HCT116 (cell line): Measurements from ENCODE around the gene SLC7A10. TPM values are rescaled to one million over a fixed set of nuclear protein-coding genes. Genes with fewer than 3 reads are reported as not detected.

Experiments used
- ATAC-seq: fragments of 200-7000 bp; cut with Tn5 transposase; 2 replicates; pipeline ENCODE4 v1.9.1; 2020; ENCODE audit warnings: mild to moderate bottlenecking, moderate library complexity
- BruUV-seq: library from RNA; stranded (reverse); fragments of 400-500 nt; replicated peaks from 2 replicates; lab custom pipeline; 2021; lab: Mats Ljungman, UMichigan
- CTCF ChIA-PET: fragments of 300-600 bp; sonication (Branson Sonifier 250); formaldehyde crosslinking; loops from one replicate; lab custom pipeline; 2021; ENCODE audit warnings: antibody characterized with exemption; lab: Charles Lee
- POLR2A ChIA-PET: fragments of 300-600, 350-600 bp; sonication (Branson Sonifier 250); formaldehyde crosslinking; loops from one replicate; lab custom pipeline; 2021; ENCODE audit warnings: antibody characterized with exemption; lab: Charles Lee
- RAD21 ChIA-PET, 2 experiments: fragments of 300-600 bp; sonication (Branson Sonifier 250); formaldehyde crosslinking; loops; one replicate each; lab custom pipeline; 2023; ENCODE audit warnings: low total read pairs in 2 of 2; ENCODE audit not compliant: uncharacterized antibody in 2 of 2, unreplicated experiment in 2 of 2, low non-redundant PET in 1 of 2; lab: Charles Lee
- DNase-seq: peaks from one replicate; pipeline ENCODE4 v3.0.0-alpha.2; 2010; ENCODE audit warnings: low read depth, low spot score
- H2AFZ ChIP-seq: fragments of 200-600 bp; shearing (Covaris generic), sonication (generic); 2 replicates; pipeline ENCODE4 v1.6.1; 2017; ENCODE audit warnings: low read depth, mixed run types, mixed read lengths, antibody characterized with exemption, low read length; ENCODE audit not compliant: poor library complexity, severe bottlenecking
- H3K27ac ChIP-seq: 2 replicates; pipeline ENCODE4 v1.5.1; 2012; ENCODE audit warnings: low read depth, low read length
- H3K27me3 ChIP-seq: fragments of 200-600 bp; sonication (generic); 2 replicates; pipeline ENCODE4 v1.6.1; 2016; ENCODE audit warnings: mixed run types, low read length, mixed read lengths; ENCODE audit not compliant: insufficient read depth
- H3K36me3 ChIP-seq, 2 experiments: fragments of 200-500 bp in 1 of 2; fragments of 200-600 bp in 1 of 2; sonication (Bioruptor generic) in 1 of 2; sonication (generic) in 1 of 2; 2 replicates each; pipeline versions ENCODE4 v1.5.1 to v1.6.1; 2014 to 2016; ENCODE audit warnings: low read length in 2 of 2, inconsistent platforms in 1 of 2, mixed read lengths in 1 of 2, mixed run types in 1 of 2; ENCODE audit not compliant: insufficient read depth in 2 of 2, control insufficient read depth in 1 of 2
- H3K4me1 ChIP-seq, 2 experiments: fragments of 200-600 bp in 1 of 2; sonication (generic) in 1 of 2; 2 replicates each; pipeline versions ENCODE4 v1.5.1 to v1.6.1; 2012 to 2017; ENCODE audit warnings: low read length in 2 of 2, inconsistent platforms in 1 of 2, mild to moderate bottlenecking in 1 of 2, mixed read lengths in 1 of 2, mixed run types in 1 of 2, moderate library complexity in 1 of 2; ENCODE audit not compliant: insufficient read depth in 2 of 2, control insufficient read depth in 1 of 2
- H3K4me2 ChIP-seq: fragments of 200-600 bp; sonication (generic); 2 replicates; pipeline ENCODE4 v1.6.1; 2017; ENCODE audit warnings: mixed run types, low read length, mixed read lengths
- H3K4me3 ChIP-seq, 2 experiments: fragments of 200-600 bp in 1 of 2; sonication (generic) in 1 of 2; replicated peaks in 1 of 2; 2 replicates each; pipeline ENCODE4 v1.5.1; 2011 to 2016; ENCODE audit warnings: low read length in 2 of 2, control low read depth in 1 of 2, low read depth in 1 of 2, mild to moderate bottlenecking in 1 of 2, mixed read lengths in 1 of 2, mixed run types in 1 of 2
- H3K79me2 ChIP-seq: fragments of 200-600 bp; sonication (generic); 2 replicates; pipeline ENCODE4 v1.6.1; 2017; ENCODE audit warnings: mild to moderate bottlenecking, mixed run types, low read length, moderate library complexity, mixed read lengths; ENCODE audit not compliant: insufficient read depth
- H3K9ac ChIP-seq: fragments of 200-600 bp; sonication (generic); 2 replicates; pipeline ENCODE4 v1.6.1; 2016; ENCODE audit warnings: low read length, mixed read lengths
- H3K9me2 ChIP-seq: fragments of 200-600 bp; sonication (generic), shearing (Covaris generic); 2 replicates; pipeline ENCODE4 v1.6.1; 2017; ENCODE audit warnings: mixed run types, mild to moderate bottlenecking, moderate library complexity; ENCODE audit not compliant: insufficient read depth
- H3K9me3 ChIP-seq, 2 experiments: fragments of 200-500 bp in 1 of 2; fragments of 200-600 bp in 1 of 2; sonication (Bioruptor generic) in 1 of 2; sonication (generic) in 1 of 2; 2 replicates each; pipeline ENCODE4 v1.6.1; 2014 to 2017; ENCODE audit warnings: low read length in 2 of 2, mixed read lengths in 2 of 2, inconsistent platforms in 1 of 2, low read depth in 1 of 2, mild to moderate bottlenecking in 1 of 2, mixed run types in 1 of 2, moderate library complexity in 1 of 2; ENCODE audit not compliant: control insufficient read depth in 1 of 2, insufficient read depth in 1 of 2
- H4K20me1 ChIP-seq: fragments of 200-600 bp; sonication (generic), shearing (Covaris generic); 2 replicates; pipeline ENCODE4 v1.6.1; 2017; ENCODE audit warnings: mixed run types, mild to moderate bottlenecking, moderate library complexity; ENCODE audit not compliant: insufficient read depth
- ATF3 ChIP-seq: IDR thresholded peaks from 2 replicates; pipeline ENCODE4 v1.6.1; 2012
- CBX3 ChIP-seq: IDR thresholded peaks from 2 replicates; pipeline ENCODE4 v1.6.1; 2012; ENCODE audit warnings: low read depth
- CEBPB ChIP-seq: IDR thresholded peaks from 2 replicates; pipeline ENCODE4 v1.6.1; 2012; ENCODE audit warnings: low read depth
- EGR1 ChIP-seq: IDR thresholded peaks from 2 replicates; pipeline ENCODE4 v1.6.1; 2012; ENCODE audit warnings: low read depth
- EZH2 ChIP-seq: fragments of 200-600 bp; sonication (generic); IDR thresholded peaks from 2 replicates; pipeline ENCODE4 v1.6.1; 2017; ENCODE audit warnings: antibody characterized with exemption, mixed run types
- EZH2phosphoT487 ChIP-seq: fragments of 200-600 bp; IDR thresholded peaks from 2 replicates; pipeline ENCODE4 v1.6.1; 2018; ENCODE audit warnings: antibody characterized with exemption, borderline replicate concordance
- FOSL1 ChIP-seq: IDR thresholded peaks from 2 replicates; pipeline ENCODE4 v1.6.1; 2012; ENCODE audit warnings: low read depth
- JUND ChIP-seq: IDR thresholded peaks from 2 replicates; pipeline ENCODE4 v1.6.1; 2012
- MAX ChIP-seq: IDR thresholded peaks from 2 replicates; pipeline ENCODE4 v1.6.1; 2012
- POLR2AphosphoS5 ChIP-seq: IDR thresholded peaks from 2 replicates; pipeline ENCODE4 v1.6.1; 2011; ENCODE audit warnings: mild to moderate bottlenecking, low read depth, low read length, moderate library complexity
- RAD21 ChIP-seq: IDR thresholded peaks from 2 replicates; pipeline ENCODE4 v1.6.1; 2012; ENCODE audit warnings: low read depth, mild to moderate bottlenecking
- REST ChIP-seq: IDR thresholded peaks from 2 replicates; pipeline ENCODE4 v1.6.1; 2012; ENCODE audit warnings: low read depth
- SIN3A ChIP-seq: IDR thresholded peaks from 2 replicates; pipeline ENCODE4 v1.6.1; 2012; ENCODE audit warnings: low read depth
- SP1 ChIP-seq: IDR thresholded peaks from 2 replicates; pipeline ENCODE4 v1.6.1; 2012; ENCODE audit warnings: low read depth
- TCF7L2 ChIP-seq: IDR thresholded peaks from 2 replicates; pipeline ENCODE4 v1.7.0; 2011; ENCODE audit warnings: borderline replicate concordance, inconsistent platforms; ENCODE audit not compliant: insufficient read depth, insufficient read length; ENCODE audit errors: extremely low read depth
- YY1 ChIP-seq: IDR thresholded peaks from 2 replicates; pipeline ENCODE4 v1.6.1; 2011; ENCODE audit warnings: low read length, low read depth, moderate library complexity, mild to moderate bottlenecking; ENCODE audit not compliant: insufficient replicate concordance; ENCODE audit errors: extremely low read depth
- ZBTB33 ChIP-seq: IDR thresholded peaks from 2 replicates; pipeline ENCODE4 v1.6.1; 2011; ENCODE audit warnings: mild to moderate bottlenecking, low read length, moderate library complexity; ENCODE audit not compliant: insufficient replicate concordance; ENCODE audit errors: extremely low read depth
- ZFX ChIP-seq: fragments of 450-650 bp; IDR thresholded peaks from 2 replicates; pipeline ENCODE4 v1.6.1; 2017
- ZNF274 ChIP-seq: fragments of 200-500 bp; sonication (Bioruptor generic); IDR thresholded peaks from 2 replicates; pipeline ENCODE4 v1.6.1; 2014; ENCODE audit warnings: mild to moderate bottlenecking, low read depth, low read length, inconsistent platforms
- intact Hi-C: fragments of 100-400 bp; cut with micrococcal nuclease; formaldehyde crosslinking; loops from 2 replicates; pipeline ENCODE4 v1.10.0; 2022
- total RNA-seq: library from RNA; stranded (reverse); gene quantifications from one replicate; pipeline ENCODE4 v1.2.1, GENCODE V29; 2021; ENCODE audit not compliant: unreplicated experiment

SLC7A10 gene
- total RNA-seq, 1 experiment from 2014 or later, result 0.25 TPM

GRCh38 chr19:33248104-33248503 lies 22.5 kb upstream of the SLC7A10 start:
- peaks cover 10 to 15% of the 10 kb centered on the region in 2 experiments; a peak in 3 of 4 replicates for H3K4me1 ChIP-seq

More at GRCh38 chr19:33248104-33248503, 22.5 kb upstream of the SLC7A10 start:
- DNase-seq, result no peak
- Histone ChIP-seq H3K27ac (no peak overlapping the region; the same call in 1 of the 2 replicates), H3K79me2 (no peaks in the 10 kb centered on the region), H3K9me2 (no peaks in the 10 kb centered on the region), H4K20me1 (no peaks in the 10 kb centered on the region), H3K4me2 (no peak overlapping the region), H3K9ac (no peak overlapping the region), H2AFZ (no peak overlapping the region), H3K27me3 (no peaks in the 10 kb centered on the region), H3K9me3 (peaks cover 11 to 13% of the 10 kb centered on the region in 2 experiments; a peak in 2 of 4 replicates), H3K4me3 (no peak overlapping the region), H3K36me3 (no peaks in the 10 kb centered on the region)
- RAD21 ChIA-PET, result no interaction called here
- ATAC-seq, result no peak
- POLR2A ChIA-PET, result no interaction called here
- no TSS peak for BruUV-seq
- TF ChIP-seq MAX, result no peak
- TF ChIP-seq CBX3, result no peak
- no peak for TF ChIP-seq POLR2AphosphoS5
- TF ChIP-seq ATF3, result no peak
- no peak for TF ChIP-seq REST
- no peak for TF ChIP-seq EGR1
- no peak for TF ChIP-seq ZBTB33
- no peak for TF ChIP-seq TCF7L2
- TF ChIP-seq FOSL1, result no peak
- no peak for TF ChIP-seq EZH2phosphoT487
- no peak for TF ChIP-seq ZFX
- no peak for TF ChIP-seq RAD21
- TF ChIP-seq EZH2, result no peak
- no peak for TF ChIP-seq YY1
- TF ChIP-seq ZNF274, result no peak
- no peak for TF ChIP-seq SP1
- TF ChIP-seq SIN3A, result no peak
- TF ChIP-seq JUND, result no peak
- no peak for TF ChIP-seq CEBPB
- CTCF ChIA-PET, result interaction anchor here (1.1 kb wide), 1 partner anchor 159 kb away, joined by 4 read pairs; no protein-coding TSS in a partner anchor
- intact Hi-C loops, result loop anchor here (5.0 kb wide), 1 partner anchor 54 kb away; the partner anchor contains the start of gene CEBPA
